G401 (cell line): ENCODE measurements around the gene HOXC11. TPM values are rescaled to one million over a fixed set of nuclear protein-coding genes. Genes with fewer than 3 reads are reported as not detected.

Source experiments
- DNase-seq: peaks from one replicate; pipeline ENCODE4 v3.0.0-alpha.2; 2015; ENCODE audit warnings: low spot score
- in situ Hi-C: cut with HindIII; loops from 2 replicates; pipeline ENCODE4 v1.10.0; 2016; ENCODE audit warnings: low sequenced_read_pairs, mixed read lengths
- total RNA-seq: library from RNA; depleted of rRNA; stranded (reverse); fragments of >200 nt; shearing (Covaris generic); gene quantifications from 2 replicates; pipeline ENCODE4 v1.2.3, GENCODE V29; 2014

The HOXC11 gene
- total RNA-seq, 1 experiment from 2014 or later = 2.3 TPM

DNA sequence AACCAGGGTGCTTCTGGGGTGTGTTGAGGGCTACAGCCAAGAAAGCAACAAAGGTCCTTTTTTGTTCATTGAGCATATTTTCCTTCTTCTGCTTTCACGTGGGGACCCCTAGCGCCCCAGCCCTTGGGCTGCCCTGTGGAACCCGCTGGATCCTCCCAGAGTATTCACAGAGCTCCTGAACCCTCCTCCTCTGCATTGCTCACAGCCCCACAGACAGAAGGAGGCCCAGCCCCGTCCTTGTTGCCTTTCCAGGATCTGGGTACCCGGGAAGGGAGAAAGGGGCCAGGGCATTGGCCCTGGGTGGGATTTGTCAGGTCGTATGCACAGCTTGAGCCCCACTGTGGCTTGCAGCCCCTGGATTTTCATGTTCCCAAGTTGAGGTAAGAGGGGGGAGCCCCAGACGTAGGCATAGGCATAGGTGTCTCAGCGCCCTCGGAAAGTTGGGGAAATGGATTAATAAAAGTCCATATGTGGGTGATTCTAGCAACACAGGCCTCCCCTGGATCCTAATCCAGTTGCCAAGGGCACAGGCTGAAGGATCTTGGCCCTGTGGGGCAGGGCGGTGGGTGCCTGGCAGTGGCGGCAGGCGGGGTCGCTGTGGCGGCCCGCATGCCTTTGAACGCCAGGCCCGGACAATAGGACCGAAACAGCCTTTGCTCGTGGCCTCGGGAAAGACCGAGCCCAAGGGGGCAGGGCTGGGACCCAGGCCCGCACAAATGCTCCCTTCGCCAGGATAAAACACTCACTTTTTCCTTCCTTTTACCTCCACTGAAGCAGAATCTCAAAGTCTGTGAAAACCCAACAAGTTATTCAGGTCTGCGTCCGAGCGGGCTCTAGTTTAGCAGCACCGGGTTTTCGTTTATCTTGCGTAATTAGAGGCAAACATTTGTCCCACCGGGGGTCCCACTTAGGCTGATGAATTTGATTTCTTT, 9.0 kb downstream of the HOXC11 start:
- peak; percentile 41 for DNase-seq
- in situ Hi-C loops = no loop called here

DNA sequence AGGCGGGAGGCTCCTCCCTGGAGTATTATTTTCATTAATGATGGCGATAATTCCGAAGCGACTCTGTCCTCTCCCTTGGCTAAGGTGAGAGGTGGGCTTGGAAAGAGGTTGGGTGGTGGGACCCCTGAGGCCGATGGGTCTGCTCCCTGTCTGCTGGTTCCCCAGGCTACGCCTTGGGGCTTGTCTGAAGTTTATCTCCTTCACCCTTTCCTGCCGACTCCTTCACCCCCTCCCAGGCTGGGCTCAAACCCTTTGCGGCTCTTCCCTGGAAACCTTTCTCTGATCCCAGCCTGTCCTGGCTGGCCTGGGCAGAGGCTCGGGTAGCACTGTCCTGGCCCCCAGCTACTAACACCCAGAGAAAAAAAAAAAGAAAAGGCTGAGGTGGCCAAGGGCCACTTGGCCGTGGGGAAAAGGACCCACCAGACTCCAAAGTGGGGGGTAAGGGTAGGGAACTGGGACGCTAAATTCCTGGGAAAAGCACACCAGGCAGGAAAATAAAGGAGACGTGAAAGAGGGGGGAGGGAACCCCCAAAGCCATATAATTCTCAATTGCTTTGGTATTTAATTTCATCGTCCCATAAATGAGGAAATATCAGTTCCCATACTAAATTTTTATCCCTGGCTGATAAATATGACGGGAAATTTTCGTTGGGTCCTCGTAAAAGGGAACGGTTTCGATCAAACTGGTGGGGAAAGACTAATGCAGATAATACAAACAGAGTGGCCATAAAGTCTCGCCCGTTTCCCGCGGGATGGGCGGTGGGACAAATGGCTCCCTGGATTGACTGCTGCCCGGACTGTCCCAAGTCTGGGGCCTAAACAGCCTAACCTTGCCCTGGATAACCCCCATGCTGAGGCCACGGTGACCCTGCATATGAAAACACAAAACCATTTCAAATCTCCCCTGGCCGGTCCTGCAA, 10.0 kb downstream of the HOXC11 start:
- no peak for DNase-seq
- in situ Hi-C loops = no loop called here

GRCh38 chr12:53983568-53983949, 10.6 kb downstream of the HOXC11 start:
- DNase-seq = no peak
- in situ Hi-C loops = no loop called here

DNA sequence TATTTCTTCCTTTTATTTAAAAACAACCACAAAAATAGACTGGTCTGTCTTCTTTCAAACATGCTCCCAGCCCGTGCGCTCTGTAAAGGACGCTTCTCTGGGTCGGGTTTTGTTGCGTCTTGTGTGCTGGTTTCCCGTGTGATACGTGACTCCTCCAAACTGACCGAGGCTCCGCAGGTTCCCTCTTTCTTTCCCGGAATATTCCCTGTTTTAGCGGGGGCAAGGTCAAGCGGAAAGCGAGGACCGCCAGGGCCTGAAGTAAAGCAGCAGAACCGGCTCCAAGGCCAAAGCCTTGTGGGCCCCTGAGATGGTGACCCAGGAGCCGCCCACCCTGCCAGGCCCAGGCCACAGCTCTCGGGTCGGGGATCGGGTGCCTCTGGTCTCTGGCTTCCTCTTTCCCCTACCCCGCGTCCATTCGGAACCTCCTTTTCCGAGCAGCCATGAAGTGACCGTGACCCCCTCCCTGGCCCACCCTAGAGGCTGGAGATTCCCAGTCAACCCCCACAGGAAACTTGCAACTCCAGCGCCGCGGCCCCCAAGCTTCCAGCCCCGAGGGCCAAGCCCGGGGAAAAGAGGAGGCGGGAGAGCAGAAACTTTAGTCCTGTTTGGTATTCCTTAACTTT, 11.1 kb downstream of the HOXC11 start:
- no peak for DNase-seq
- in situ Hi-C loops = no loop called here

DNA sequence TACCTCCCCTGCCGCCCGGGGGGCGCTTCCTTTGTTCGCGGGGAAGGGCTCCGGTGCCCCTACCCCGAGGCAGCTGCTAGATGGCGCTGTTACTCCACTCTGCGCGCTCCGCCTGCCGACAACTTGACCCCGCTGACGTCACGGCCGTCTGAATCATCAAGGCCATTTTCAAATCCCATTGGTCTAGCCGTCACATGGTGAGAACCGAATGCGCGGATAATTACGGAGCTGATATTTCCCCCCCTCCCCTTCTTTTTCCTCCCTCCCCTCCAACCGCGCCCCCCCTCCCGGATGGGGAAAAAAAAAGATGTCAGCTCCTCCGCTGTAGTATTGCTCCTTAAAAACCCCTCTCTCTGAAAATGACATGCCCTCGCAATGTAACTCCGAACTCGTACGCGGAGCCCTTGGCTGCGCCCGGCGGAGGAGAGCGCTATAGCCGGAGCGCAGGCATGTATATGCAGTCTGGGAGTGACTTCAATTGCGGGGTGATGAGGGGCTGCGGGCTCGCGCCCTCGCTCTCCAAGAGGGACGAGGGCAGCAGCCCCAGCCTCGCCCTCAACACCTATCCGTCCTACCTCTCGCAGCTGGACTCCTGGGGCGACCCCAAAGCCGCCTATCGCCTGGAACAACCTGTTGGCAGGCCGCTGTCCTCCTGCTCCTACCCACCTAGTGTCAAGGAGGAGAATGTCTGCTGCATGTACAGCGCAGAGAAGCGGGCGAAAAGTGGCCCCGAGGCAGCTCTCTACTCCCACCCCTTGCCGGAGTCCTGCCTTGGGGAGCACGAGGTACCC, 12.2 kb downstream of the HOXC11 start, which contains the start of gene HOXC10:
Gene HOXC10 (plus strand): TSS at position 246 of the 791 bp plus-strand sequence. CDS start 114 bp downstream, at position 360.
- peak; percentile 69 for DNase-seq
- in situ Hi-C loops = no loop called here

- DNase-seq = no peak
- in situ Hi-C loops = no loop called here
Observed at GRCh38 chr12:53985692-53985993, 12.7 kb downstream of the HOXC11 start.

- DNase-seq = no peak
- in situ Hi-C loops = no loop called here
Observed at GRCh38 chr12:53985994-53986685, 13.2 kb downstream of the HOXC11 start.

GRCh38 chr12:53986686-53987483, 14.0 kb downstream of the HOXC11 start:
- DNase-seq = no peak
- in situ Hi-C loops = no loop called here

- DNase-seq = no peak
- in situ Hi-C loops = no loop called here
Observed at GRCh38 chr12:53987787-53988230, 14.9 kb downstream of the HOXC11 start.

- in situ Hi-C loops = no loop called here
- no peak for DNase-seq
Observed at GRCh38 chr12:53988541-53989226, 15.8 kb downstream of the HOXC11 start.

GRCh38 chr12:53989227-53990113, 16.5 kb downstream of the HOXC11 start:
- in situ Hi-C loops = no loop called here
- peak; percentile 52 for DNase-seq

GRCh38 chr12:53990311-53991076, 17.6 kb downstream of the HOXC11 start:
- DNase-seq = no peak
- in situ Hi-C loops = no loop called here

- no peak for DNase-seq
- in situ Hi-C loops = no loop called here
Observed at GRCh38 chr12:53991077-53991460, 18.1 kb downstream of the HOXC11 start.

DNA sequence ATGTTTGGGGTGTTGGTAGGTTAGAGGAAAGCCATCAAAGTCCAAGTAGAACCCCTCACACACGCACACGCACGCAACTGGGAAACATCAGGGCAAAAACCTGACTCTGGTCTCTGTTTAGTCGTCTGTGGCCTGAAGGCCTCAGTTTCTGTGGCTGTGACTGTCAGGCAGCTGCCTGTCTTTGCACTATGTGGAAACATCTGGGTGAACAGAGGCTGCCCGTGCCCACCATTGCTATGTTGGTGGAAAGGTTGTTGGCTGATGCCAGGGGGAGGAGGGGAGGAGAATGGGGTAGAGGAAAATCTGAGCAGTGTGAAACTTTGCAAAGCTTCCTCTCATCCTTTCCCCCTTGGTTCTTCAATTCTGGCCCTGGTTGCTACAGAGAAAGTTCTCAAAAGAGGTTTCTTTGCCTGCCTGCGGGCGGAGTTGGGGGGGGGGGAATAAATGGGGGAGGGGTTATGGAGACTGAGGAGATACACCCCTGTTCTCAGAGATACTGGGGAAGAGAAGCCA, 19.5 kb downstream of the HOXC11 start:
- no peak for DNase-seq
- in situ Hi-C loops = no loop called here
